Loucy (cell line): Measurements from ENCODE around the gene ADIPOR2.

Source experiments
- CTCF ChIP-seq: fragments of 200-600 bp; sonication (generic); conservative IDR thresholded peaks from 2 replicates; pipeline ENCODE4 v1.5.1; 2014; ENCODE audit warnings: mild to moderate bottlenecking, antibody characterized with exemption, low read length
- EZH2phosphoT487 ChIP-seq: fragments of 200-600 bp; IDR thresholded peaks from 2 replicates; pipeline ENCODE4 v1.6.1; 2018; ENCODE audit warnings: antibody characterized with exemption, mild to moderate bottlenecking, moderate library complexity, borderline replicate concordance

GRCh38 chr12:1821805-1822204 lies 130.9 kb downstream of the ADIPOR2 start:
- TF ChIP-seq CTCF (no peak), EZH2phosphoT487 (no peak)
